ENCODE data around the gene FNIP2. TPM values are rescaled to one million over a fixed set of nuclear protein-coding genes. Genes with fewer than 3 reads are reported as not detected.
"Not testable (repeated sequence)": the region's sequence is repeated elsewhere in the genome, so short reads cannot be mapped to it uniquely, and the experiment has no call there.

Gene FNIP2
- total RNA-seq, 1 donor from 2014 or later: 30.5 TPM

DNA sequence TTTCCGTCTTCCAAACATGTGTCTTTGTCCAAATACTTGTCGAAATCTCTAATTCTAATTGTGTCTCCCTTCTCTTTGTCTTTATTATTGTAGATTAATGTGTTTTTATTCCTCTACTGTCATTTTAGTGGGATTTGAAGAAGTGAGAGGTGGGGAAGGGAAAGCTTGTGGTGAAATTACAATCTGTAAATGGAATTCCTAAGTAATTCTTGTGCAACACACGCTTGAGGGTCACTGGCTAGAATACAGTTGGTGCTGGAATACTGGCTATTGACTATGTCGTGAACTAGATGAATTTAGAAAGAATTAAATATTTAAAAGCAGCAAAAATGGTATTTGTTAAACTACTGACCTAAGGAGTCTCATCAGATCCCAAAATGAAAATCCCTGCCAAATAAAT is 10.7 kb upstream of the FNIP2 start:
- no peaks in the 10 kb centered on the region for H3K36me3 Mint-ChIP-seq (ENCODE audit: low read depth)
- DNase-seq (ENCODE audit: low read depth, low spot score): no peak
- no peaks in the 10 kb centered on the region for H3K27me3 Mint-ChIP-seq (ENCODE audit: low read depth)
- TF ChIP-seq, protein P1, sequence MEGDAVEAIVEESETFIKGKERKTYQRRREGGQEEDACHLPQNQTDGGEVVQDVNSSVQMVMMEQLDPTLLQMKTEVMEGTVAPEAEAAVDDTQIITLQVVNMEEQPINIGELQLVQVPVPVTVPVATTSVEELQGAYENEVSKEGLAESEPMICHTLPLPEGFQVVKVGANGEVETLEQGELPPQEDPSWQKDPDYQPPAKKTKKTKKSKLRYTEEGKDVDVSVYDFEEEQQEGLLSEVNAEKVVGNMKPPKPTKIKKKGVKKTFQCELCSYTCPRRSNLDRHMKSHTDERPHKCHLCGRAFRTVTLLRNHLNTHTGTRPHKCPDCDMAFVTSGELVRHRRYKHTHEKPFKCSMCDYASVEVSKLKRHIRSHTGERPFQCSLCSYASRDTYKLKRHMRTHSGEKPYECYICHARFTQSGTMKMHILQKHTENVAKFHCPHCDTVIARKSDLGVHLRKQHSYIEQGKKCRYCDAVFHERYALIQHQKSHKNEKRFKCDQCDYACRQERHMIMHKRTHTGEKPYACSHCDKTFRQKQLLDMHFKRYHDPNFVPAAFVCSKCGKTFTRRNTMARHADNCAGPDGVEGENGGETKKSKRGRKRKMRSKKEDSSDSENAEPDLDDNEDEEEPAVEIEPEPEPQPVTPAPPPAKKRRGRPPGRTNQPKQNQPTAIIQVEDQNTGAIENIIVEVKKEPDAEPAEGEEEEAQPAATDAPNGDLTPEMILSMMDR (conservative IDR thresholded peaks at IDR 0.05): no peak
- peaks cover 6% of the 10 kb centered on the region for H3K9me3 Mint-ChIP-seq
- H3K27ac Mint-ChIP-seq (ENCODE audit: unreplicated experiment): no peak overlapping the region
- no peak overlapping the region for H3K4me3 Mint-ChIP-seq
- no peaks in the 10 kb centered on the region for H3K4me1 Mint-ChIP-seq

DNA sequence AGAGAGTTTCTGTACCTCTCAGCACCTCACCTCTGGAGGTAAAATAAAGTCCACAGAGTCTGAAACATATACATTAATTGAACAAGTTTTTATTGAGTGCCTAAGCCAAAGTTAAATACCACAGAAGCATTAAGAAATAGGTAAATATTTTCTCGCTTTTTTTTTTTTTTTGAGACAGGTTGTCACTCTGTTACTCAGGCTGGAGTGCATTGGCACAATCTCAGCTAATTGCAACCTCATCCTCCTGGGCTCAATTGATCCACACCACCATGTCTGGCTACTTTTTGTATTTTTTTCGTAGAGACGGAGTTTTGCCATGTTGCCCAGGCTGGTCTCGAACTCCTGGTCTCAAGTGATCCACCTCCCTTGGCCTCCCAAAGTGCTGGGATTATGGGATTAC is 10.1 kb upstream of the FNIP2 start:
- H3K9me3 Mint-ChIP-seq: peaks cover 6% of the 10 kb centered on the region
- TF ChIP-seq, protein P1 (conservative IDR thresholded peaks at IDR 0.05): no peak
- no peak overlapping the region for H3K27ac Mint-ChIP-seq (ENCODE audit: unreplicated experiment)
- no peaks in the 10 kb centered on the region for H3K4me1 Mint-ChIP-seq
- no peaks in the 10 kb centered on the region for H3K36me3 Mint-ChIP-seq (ENCODE audit: low read depth)
- no peaks in the 10 kb centered on the region for H3K27me3 Mint-ChIP-seq (ENCODE audit: low read depth)
- H3K4me3 Mint-ChIP-seq: no peak overlapping the region
- DNase-seq (ENCODE audit: low read depth, low spot score): no peak

DNA sequence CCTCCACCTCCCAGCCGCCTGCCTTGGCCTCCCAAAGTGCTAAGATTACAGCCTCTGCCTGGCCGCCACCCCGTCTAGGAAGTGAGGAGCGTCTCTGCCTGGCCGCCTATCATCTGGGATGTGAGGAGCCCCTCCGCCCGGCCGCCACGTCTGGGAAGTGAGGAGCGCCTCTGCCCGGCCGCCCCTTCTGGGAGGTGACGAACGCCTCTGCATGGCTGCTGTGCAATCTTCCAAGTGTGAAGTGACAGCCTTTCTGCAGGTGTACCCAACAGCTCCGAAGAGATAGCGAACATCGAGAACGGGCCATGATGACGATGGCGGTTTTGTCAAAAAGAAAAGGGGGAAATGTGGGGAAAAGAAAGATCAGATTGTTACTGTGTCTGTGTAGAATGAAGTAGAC is 9.3 kb upstream of the FNIP2 start:
- not testable (repeated sequence) for H3K4me1 Mint-ChIP-seq; H3K36me3 Mint-ChIP-seq (ENCODE audit: low read depth); H3K4me3 Mint-ChIP-seq; DNase-seq (ENCODE audit: low read depth, low spot score); H3K27ac Mint-ChIP-seq (ENCODE audit: unreplicated experiment); H3K27me3 Mint-ChIP-seq (ENCODE audit: low read depth); H3K9me3 Mint-ChIP-seq

DNA sequence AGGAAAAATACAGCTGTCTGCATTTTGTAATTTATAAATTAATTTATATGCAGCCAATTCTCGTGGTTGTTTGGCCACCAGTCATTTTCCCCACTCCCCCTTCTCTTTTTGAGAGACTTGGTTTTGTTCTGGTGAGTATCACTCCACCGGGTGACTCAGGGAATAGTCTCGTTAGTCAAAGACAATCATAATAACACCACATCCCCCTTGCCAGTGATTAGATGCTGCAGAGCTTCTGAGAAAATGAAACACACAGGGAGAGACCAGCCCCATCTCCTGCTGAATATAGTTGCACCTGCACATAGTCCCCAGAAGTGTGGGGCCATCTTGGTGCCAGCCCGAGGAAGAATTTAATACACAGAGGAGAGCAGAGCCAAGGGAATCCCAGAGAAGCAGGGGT is 8.0 kb upstream of the FNIP2 start:
- H3K4me3 Mint-ChIP-seq: no peak overlapping the region
- H3K4me1 Mint-ChIP-seq: no peaks in the 10 kb centered on the region
- no peak for DNase-seq (ENCODE audit: low read depth, low spot score)
- no peaks in the 10 kb centered on the region for H3K36me3 Mint-ChIP-seq (ENCODE audit: low read depth)
- H3K9me3 Mint-ChIP-seq: peaks cover 4% of the 10 kb centered on the region
- no peaks in the 10 kb centered on the region for H3K27me3 Mint-ChIP-seq (ENCODE audit: low read depth)
- H3K27ac Mint-ChIP-seq (ENCODE audit: unreplicated experiment): no peak overlapping the region
- TF ChIP-seq, protein P1 (conservative IDR thresholded peaks at IDR 0.05): no peak

DNA sequence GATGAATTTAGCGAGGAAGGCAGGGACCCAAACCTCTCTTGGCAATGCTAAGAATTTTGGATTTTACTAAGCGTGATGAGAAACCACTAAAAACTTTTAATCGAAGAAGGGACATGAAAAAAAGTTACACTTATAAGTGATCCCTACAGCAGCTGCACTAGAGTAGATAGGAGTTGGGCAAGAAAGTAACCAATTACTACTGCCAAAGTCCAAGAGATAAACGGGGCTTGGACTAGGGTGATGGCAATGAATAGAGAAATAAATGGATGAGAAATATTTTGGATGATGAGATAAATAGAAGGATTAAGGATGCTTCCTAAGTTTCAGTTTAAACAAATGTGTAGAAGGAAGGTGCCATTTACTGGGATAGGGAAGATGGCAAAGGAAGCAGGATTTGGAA is 6.3 kb upstream of the FNIP2 start:
- Mint-ChIP-seq H3K27me3 (ENCODE audit: low read depth) (no peaks in the 10 kb centered on the region), H3K4me3 (no peak overlapping the region), H3K4me1 (peaks cover under 1% of the 10 kb centered on the region), H3K27ac (ENCODE audit: unreplicated experiment) (no peak overlapping the region), H3K36me3 (ENCODE audit: low read depth) (no peaks in the 10 kb centered on the region), H3K9me3 (no peaks in the 10 kb centered on the region)
- TF ChIP-seq, protein P1 (conservative IDR thresholded peaks at IDR 0.05): no peak
- no peak for DNase-seq (ENCODE audit: low read depth, low spot score)

DNA sequence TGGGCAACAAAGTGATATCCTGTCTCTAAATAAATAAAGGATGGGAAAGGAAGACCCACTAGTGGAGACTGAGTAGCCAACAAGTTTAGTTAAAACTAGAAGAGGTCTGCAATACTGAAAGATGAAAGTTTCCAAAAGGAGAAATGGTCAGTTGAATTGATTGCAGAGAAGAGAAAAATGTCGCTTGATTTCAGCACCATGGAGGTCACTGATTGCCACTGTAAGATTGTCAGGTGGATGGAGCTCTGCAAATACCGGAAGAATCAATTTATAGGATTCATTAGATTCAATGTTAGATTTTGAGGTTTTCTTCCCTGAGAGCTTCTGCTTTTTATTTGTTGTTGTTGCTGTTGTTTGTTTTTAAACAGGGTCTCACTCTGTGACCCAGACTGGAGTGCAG is 5.4 kb upstream of the FNIP2 start:
- no peak overlapping the region for H3K27ac Mint-ChIP-seq (ENCODE audit: unreplicated experiment)
- no peaks in the 10 kb centered on the region for H3K9me3 Mint-ChIP-seq
- H3K4me3 Mint-ChIP-seq: no peak overlapping the region
- H3K27me3 Mint-ChIP-seq (ENCODE audit: low read depth): no peaks in the 10 kb centered on the region
- H3K36me3 Mint-ChIP-seq (ENCODE audit: low read depth): no peaks in the 10 kb centered on the region
- TF ChIP-seq, protein P1 (conservative IDR thresholded peaks at IDR 0.05): no peak
- no peak for DNase-seq (ENCODE audit: low read depth, low spot score)
- H3K4me1 Mint-ChIP-seq: peaks cover 10% of the 10 kb centered on the region
